K562 treated with DMSO at 1 percent for 48 hours (cell line): ENCODE results near the gene KCNJ18. TPM values are rescaled to one million over a fixed set of nuclear protein-coding genes. Genes with fewer than 3 reads are reported as not detected.

Source experiments
- total RNA-seq: library from RNA; unstranded; fragments of 300-600 nt; gene quantifications from 2 replicates; pipeline ENCODE4 v1.2.3, GENCODE V29; 2022; ENCODE audit warnings: low replicate concordance; ENCODE audit errors: extremely low read depth

The KCNJ18 gene
- not detected in 2 replicates for total RNA-seq

DNA sequence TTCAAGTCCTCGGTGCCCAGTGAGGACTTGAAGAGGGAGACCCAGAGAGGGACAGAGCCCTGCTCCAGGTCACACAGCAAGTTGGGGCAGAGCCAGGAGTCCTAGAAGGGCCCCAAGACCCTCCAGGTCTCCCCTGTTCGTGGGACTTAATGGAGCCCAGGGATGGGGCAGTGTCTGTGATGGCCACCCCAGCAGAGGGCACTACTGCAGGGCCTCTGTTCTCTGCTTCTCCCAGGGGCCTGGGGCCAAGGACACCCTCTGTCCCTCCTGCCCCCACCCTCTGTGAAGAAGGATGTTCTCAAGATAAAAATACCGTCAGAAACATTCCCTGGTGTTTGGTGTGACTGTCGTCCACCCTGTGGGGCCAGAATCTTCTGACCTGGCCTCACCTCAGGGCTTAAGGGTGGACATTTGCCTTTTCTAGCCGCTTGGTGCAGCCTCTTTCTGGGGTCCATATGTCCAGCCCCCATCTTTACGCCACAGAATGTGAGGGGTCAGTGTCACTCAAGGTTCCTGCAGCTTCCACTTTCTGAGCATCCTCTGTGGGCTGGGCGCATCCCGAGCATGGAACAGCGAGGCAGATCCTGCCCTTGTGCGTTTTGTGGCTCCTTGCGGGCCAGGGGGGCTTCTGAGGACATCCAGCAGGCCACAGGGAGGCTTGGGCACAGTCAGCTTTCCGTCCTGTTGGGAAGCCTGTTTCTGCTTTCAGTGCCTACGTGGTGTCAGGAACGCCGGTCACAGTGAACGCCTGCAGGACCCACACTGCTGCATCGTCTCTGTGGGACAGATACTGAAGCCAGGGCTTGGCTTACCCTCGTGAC, at the start of gene KCNJ18:
KCNJ18 (plus strand) TSS at position 641 of the 821 bp plus-strand sequence. CDS start 10,264 bp downstream, outside the sequence.

